HG03060 (cell line): ENCODE results near the gene SSNA1.

Experiments
- ATAC-seq: cut with Tn5 transposase; IDR thresholded peaks from one replicate; pipeline ENCODE4 v1.9.1; 2021; ENCODE audit warnings: low read depth, moderate number of reproducible peaks; ENCODE audit not compliant: unreplicated experiment

Gene SSNA1

GRCh38 chr9:137188490-137189296, at the start of gene SSNA1, which contains the start of gene ANAPC2:
Gene SSNA1 (plus strand): TSS chr9:137188676. CDS start chr9:137188727, 51 bp downstream.
Gene ANAPC2 (minus strand): TSS chr9:137188560. CDS start chr9:137188532, 28 bp downstream.
- ATAC-seq: peak; percentile 56

- no peak for ATAC-seq
Observed at GRCh38 chr9:137138722-137139467, 49.6 kb upstream of the SSNA1 start, which contains the start of gene GRIN1. Gene GRIN1 (plus strand): TSS chr9:137139154. CDS start chr9:137139487, 333 bp downstream.

- ATAC-seq: no peak
Observed at GRCh38 chr9:137139468-137140150, 48.9 kb upstream of the SSNA1 start.

- no peak for ATAC-seq
Observed at GRCh38 chr9:137140151-137141012, 48.1 kb upstream of the SSNA1 start.

- no peak for ATAC-seq
Observed at GRCh38 chr9:137141050-137141810, 47.2 kb upstream of the SSNA1 start.

- ATAC-seq: no peak
Observed at GRCh38 chr9:137141976-137142936, 46.2 kb upstream of the SSNA1 start.

GRCh38 chr9:137143459-137143858, 45.0 kb upstream of the SSNA1 start:
- ATAC-seq: no peak

GRCh38 chr9:137145731-137146526, 42.5 kb upstream of the SSNA1 start:
- ATAC-seq: no peak

- no peak for ATAC-seq
Observed at GRCh38 chr9:137146527-137146918, 42.0 kb upstream of the SSNA1 start.

- ATAC-seq: no peak
Observed at GRCh38 chr9:137147091-137147792, 41.2 kb upstream of the SSNA1 start.

GRCh38 chr9:137147793-137148160, 40.7 kb upstream of the SSNA1 start:
- ATAC-seq: no peak

GRCh38 chr9:137148242-137148641, 40.2 kb upstream of the SSNA1 start:
- no peak for ATAC-seq

- ATAC-seq: no peak
Observed at GRCh38 chr9:137148661-137149060, 39.8 kb upstream of the SSNA1 start.

GRCh38 chr9:137149363-137149762, 39.1 kb upstream of the SSNA1 start:
- no peak for ATAC-seq

- ATAC-seq: no peak
Observed at GRCh38 chr9:137149942-137150616, 38.4 kb upstream of the SSNA1 start.
